Left ventricle myocardium inferior (tissue), 1 donor: Measurements from ENCODE around the gene PPP1R12B. TPM values are rescaled to one million over a fixed set of nuclear protein-coding genes. Genes with fewer than 3 reads are reported as not detected.

Source experiments
- DNase-seq: peaks from one replicate; pipeline ENCODE4 v3.0.0-alpha.2; 2020
- H3K27ac ChIP-seq: fragments of 200-600 bp; replicated peaks from 2 replicates; pipeline ENCODE4 v1.8.0; 2021
- H3K27me3 ChIP-seq: fragments of 200-600 bp; 2 replicates; pipeline ENCODE4 v1.8.0; 2021; ENCODE audit warnings: low read depth
- H3K36me3 ChIP-seq: fragments of 200-600 bp; 2 replicates; pipeline ENCODE4 v1.8.0; 2021
- H3K4me1 ChIP-seq: fragments of 200-600 bp; 2 replicates; pipeline ENCODE4 v1.8.0; 2021
- H3K4me3 ChIP-seq: fragments of 200-600 bp; 2 replicates; pipeline ENCODE4 v1.8.0; 2021; ENCODE audit warnings: mild to moderate bottlenecking, moderate library complexity
- H3K9me3 ChIP-seq: fragments of 200-600 bp; replicated peaks from 2 replicates; pipeline ENCODE4 v1.8.0; 2021
- CTCF ChIP-seq: fragments of 200-600 bp; IDR thresholded peaks from 2 replicates; pipeline ENCODE4 v1.8.0; 2021; ENCODE audit warnings: antibody characterized with exemption, mild to moderate bottlenecking, borderline replicate concordance
- intact Hi-C: fragments of 100-400 bp; cut with micrococcal nuclease; formaldehyde crosslinking; loops from one replicate; pipeline ENCODE4 v1.11.0; 2022
- total RNA-seq: library from RNA; stranded (reverse); fragmentation: NEBNext Ultra II Directional; extraction: Animal tissue kit (Norgen Biotek cat#: 25700); gene quantifications from one replicate; pipeline ENCODE4 v1.2.1, GENCODE V29; 2021
- donor health status: DM: no; HTN: yes; CAD: no; lungs with severe emphysema.

Gene PPP1R12B
- total RNA-seq, 1 donor from 2014 or later = 706 TPM

- peak; percentile 1 for TF ChIP-seq CTCF
- peak; percentile 87 for DNase-seq
- Histone ChIP-seq H3K27ac (peak overlapping the region; percentile 90), H3K9me3 (no peaks in the 10 kb centered on the region), H3K4me3 (no peak overlapping the region), H3K36me3 (no peaks in the 10 kb centered on the region), H3K4me1 (peaks cover 100% of the 10 kb centered on the region), H3K27me3 (no peaks in the 10 kb centered on the region)
- intact Hi-C loops = no loop called here
Observed at GRCh38 chr1:202589190-202589930, 240.9 kb downstream of the PPP1R12B start.

- intact Hi-C loops = loop anchor here (10.0 kb wide), 1 partner anchor 85 kb away; no protein-coding TSS in a partner anchor
- Histone ChIP-seq H3K36me3 (no peaks in the 10 kb centered on the region), H3K27ac (peak overlapping the region; percentile 90), H3K9me3 (no peaks in the 10 kb centered on the region), H3K4me3 (no peak overlapping the region), H3K27me3 (no peaks in the 10 kb centered on the region), H3K4me1 (peaks cover 94% of the 10 kb centered on the region)
- DNase-seq = no peak
- TF ChIP-seq CTCF = no peak
Observed at GRCh38 chr1:202590126-202590525, 241.6 kb downstream of the PPP1R12B start.

- Histone ChIP-seq H3K9me3 (no peaks in the 10 kb centered on the region), H3K27ac (peak overlapping the region; percentile 90), H3K4me3 (no peak overlapping the region), H3K4me1 (peaks cover 85% of the 10 kb centered on the region), H3K27me3 (no peaks in the 10 kb centered on the region), H3K36me3 (no peaks in the 10 kb centered on the region)
- TF ChIP-seq CTCF = no peak
- intact Hi-C loops = loop anchor here (10.0 kb wide), 1 partner anchor 86 kb away; no protein-coding TSS in a partner anchor
- DNase-seq = no peak
Observed at GRCh38 chr1:202590975-202591411, 242.5 kb downstream of the PPP1R12B start.

- TF ChIP-seq CTCF = no peak
- Histone ChIP-seq H3K4me1 (peaks cover 80% of the 10 kb centered on the region), H3K4me3 (no peak overlapping the region), H3K36me3 (no peaks in the 10 kb centered on the region), H3K9me3 (no peaks in the 10 kb centered on the region), H3K27me3 (no peaks in the 10 kb centered on the region), H3K27ac (peak overlapping the region; percentile 90)
- intact Hi-C loops = loop anchor here (10.0 kb wide), 1 partner anchor 87 kb away; no protein-coding TSS in a partner anchor
- no peak for DNase-seq
Observed at GRCh38 chr1:202591515-202591914, 243.0 kb downstream of the PPP1R12B start.

- Histone ChIP-seq H3K4me1 (peaks cover 73% of the 10 kb centered on the region), H3K9me3 (no peaks in the 10 kb centered on the region), H3K27me3 (no peaks in the 10 kb centered on the region), H3K27ac (peak overlapping the region; percentile 90), H3K36me3 (no peaks in the 10 kb centered on the region), H3K4me3 (no peak overlapping the region)
- intact Hi-C loops = loop anchor here (10.0 kb wide), 1 partner anchor 87 kb away; no protein-coding TSS in a partner anchor
- no peak for TF ChIP-seq CTCF
- DNase-seq = no peak
Observed at GRCh38 chr1:202592146-202592545, 243.6 kb downstream of the PPP1R12B start.
